K562 (cell line): ENCODE results near the gene ATCAY. TPM values are rescaled to one million over a fixed set of nuclear protein-coding genes. Genes with fewer than 3 reads are reported as not detected.

Experiments
- ATAC-seq: fragments of 200-7000 bp; cut with Tn5 transposase; 3 replicates; pipeline ENCODE4 v1.9.1; 2020; ENCODE audit warnings: moderate library complexity
- BruUV-seq: library from RNA; stranded (reverse); fragments of 400-500 nt; replicated peaks from 2 replicates; lab custom pipeline; 2021; lab: Mats Ljungman, UMichigan
- CTCF ChIA-PET: fragments of 300-600 bp; formaldehyde crosslinking; extraction: SDS; loops from one replicate; lab custom pipeline; 2021; ENCODE audit warnings: low intra/inter-chr PET ratio; lab: Yijun Ruan, JAX
- POLR2A ChIA-PET: fragments of 300-600, 350-650 bp; sonication (Branson Sonifier 250); formaldehyde crosslinking; extraction: SDS; loops from one replicate; lab custom pipeline; 2021; ENCODE audit warnings: antibody characterized with exemption, inconsistent platforms; lab: Yijun Ruan, JAX
- DNase-seq, 4 experiments: peaks; one replicate each; pipeline versions ENCODE4 v3.0.0 to v3.0.0-alpha.2; 2011 to 2018; ENCODE audit warnings: low spot score in 3 of 4, mixed read lengths in 3 of 4; ENCODE audit errors: extremely low read depth in 1 of 4
- FAIRE-seq: peaks from 2 replicates; lab custom pipeline; 2011; peaks lifted over from hg19 to GRCh38; lab: Jason Lieb, UNC
- H2AFZ ChIP-seq: 2 replicates; pipeline ENCODE4 v1.6.0; 2011; ENCODE audit warnings: low read depth, low read length, control low read depth, inconsistent platforms
- H3K27ac ChIP-seq: fragments of 200-600 bp; 3 replicates; pipeline ENCODE4 v1.8.0; 2011; ENCODE audit warnings: low read depth, mild to moderate bottlenecking, control low read depth, inconsistent platforms, low read length, moderate library complexity, mixed read lengths; ENCODE audit errors: extremely low read depth
- H3K27me3 ChIP-seq, 2 experiments: fragments of 300-600 bp in 1 of 2; 2 replicates in 1 of 2; 3 replicates in 1 of 2; pipeline versions ENCODE4 v1.6.0 to v1.8.0; 2011; ENCODE audit warnings: inconsistent platforms in 2 of 2, low read length in 2 of 2, mild to moderate bottlenecking in 1 of 2, mixed read lengths in 1 of 2, moderate library complexity in 1 of 2; ENCODE audit not compliant: control insufficient read depth in 2 of 2, insufficient read depth in 2 of 2
- H3K36me3 ChIP-seq: fragments of 300-600 bp; 3 replicates; pipeline ENCODE4 v1.8.0; 2011; ENCODE audit warnings: mild to moderate bottlenecking, low read length, inconsistent platforms; ENCODE audit not compliant: control insufficient read depth, insufficient read depth
- H3K4me1 ChIP-seq, 2 experiments: fragments of 200-600 bp in 1 of 2; replicated peaks in 1 of 2; 2 replicates in 1 of 2; 3 replicates in 1 of 2; pipeline versions ENCODE4 v1.5.1 to v1.8.0; 2011; ENCODE audit warnings: inconsistent platforms in 2 of 2, low read length in 2 of 2, mild to moderate bottlenecking in 1 of 2, mixed read lengths in 1 of 2, moderate library complexity in 1 of 2; ENCODE audit not compliant: control insufficient read depth in 2 of 2, insufficient read depth in 2 of 2
- H3K4me2 ChIP-seq: 2 replicates; pipeline ENCODE4 v1.6.1; 2011; ENCODE audit warnings: low read length, control low read depth, inconsistent platforms, mixed read lengths; ENCODE audit not compliant: insufficient read depth
- H3K4me3 ChIP-seq: fragments of 200-600 bp; sonication (generic), shearing (Covaris generic); 2 replicates; pipeline ENCODE4 v1.5.1; 2016; ENCODE audit warnings: control low read depth, inconsistent platforms
- H3K79me2 ChIP-seq: fragments of 200-600 bp; 3 replicates; pipeline ENCODE4 v1.8.0; 2011; ENCODE audit warnings: low read length, inconsistent platforms; ENCODE audit not compliant: control insufficient read depth, insufficient read depth
- H3K9ac ChIP-seq, 2 experiments: 2 replicates each; pipeline versions ENCODE4 v1.6.0 to v1.6.1; 2011; ENCODE audit warnings: low read depth in 2 of 2, low read length in 2 of 2, control low read depth in 1 of 2, inconsistent platforms in 1 of 2, mild to moderate bottlenecking in 1 of 2, mixed read lengths in 1 of 2; ENCODE audit not compliant: insufficient read depth in 1 of 2
- H3K9me1 ChIP-seq: one replicate; pipeline ENCODE4 v1.6.0; 2011; ENCODE audit warnings: inconsistent platforms, mild to moderate bottlenecking, low read length, moderate library complexity; ENCODE audit not compliant: control insufficient read depth, insufficient read depth
- H3K9me3 ChIP-seq: replicated peaks from 2 replicates; pipeline ENCODE4 v1.5.1; 2011; ENCODE audit warnings: low read depth, low read length, inconsistent platforms; ENCODE audit not compliant: control insufficient read depth, insufficient read depth
- H4K20me1 ChIP-seq: replicated peaks from 2 replicates; pipeline ENCODE4 v1.6.1; 2011; ENCODE audit warnings: low read length, inconsistent platforms, mixed read lengths; ENCODE audit not compliant: control insufficient read depth, insufficient read depth
- CBX8 ChIP-seq: fragments of 200-600 bp; sonication (generic); IDR thresholded peaks from 2 replicates; pipeline ENCODE4 v1.6.1; 2012; ENCODE audit warnings: borderline replicate concordance, mixed run types, low read depth, mild to moderate bottlenecking, moderate library complexity, mixed read lengths, low read length, control low read depth, inconsistent platforms; ENCODE audit not compliant: poor library complexity, severe bottlenecking; ENCODE audit errors: extremely low read depth
- CEBPB ChIP-seq: fragments of 450-650 bp; IDR thresholded peaks from 2 replicates; pipeline ENCODE4 v1.6.1; 2016; ENCODE audit warnings: missing genetic modification characterization, missing compliant biosample characterization
- EGR1 ChIP-seq: fragments of 450-650 bp; conservative IDR thresholded peaks from 2 replicates; pipeline ENCODE4 v1.6.1; 2017; ENCODE audit warnings: mild to moderate bottlenecking
- ELK1 ChIP-seq: sonication (generic); formaldehyde crosslinking; IDR thresholded peaks from 2 replicates; pipeline ENCODE4 v1.8.1; 2022; ENCODE audit warnings: missing genetic modification reagents
- KDM1A ChIP-seq, 2 experiments: fragments of 450-650 bp; IDR thresholded peaks; 2 replicates each; pipeline ENCODE4 v1.6.1; 2016; ENCODE audit warnings: mild to moderate bottlenecking in 2 of 2
- KLF13 ChIP-seq: fragments of 450-650 bp; IDR thresholded peaks from 2 replicates; pipeline ENCODE4 v1.6.1; 2016; ENCODE audit warnings: missing genetic modification characterization, low read depth, mild to moderate bottlenecking, missing compliant biosample characterization, moderate library complexity, borderline replicate concordance
- LCOR ChIP-seq: sonication (generic); formaldehyde crosslinking; IDR thresholded peaks from 2 replicates; pipeline ENCODE4 v1.8.0; 2022; ENCODE audit warnings: mild to moderate bottlenecking, missing genetic modification reagents
- SMAD3 ChIP-seq: fragments of 450-650 bp; formaldehyde crosslinking; conservative IDR thresholded peaks from 2 replicates; pipeline ENCODE4 v1.4.0; 2020; ENCODE audit warnings: mild to moderate bottlenecking
- ZNF449 ChIP-seq: fragments of 250-450 bp; sonication (Bioruptor Pico); IDR thresholded peaks from 2 replicates; pipeline ENCODE4 v1.8.0; 2022; ENCODE audit warnings: moderate library complexity, mild to moderate bottlenecking, inconsistent platforms
- ZNF561 ChIP-seq: fragments of 450-650 bp; formaldehyde crosslinking; conservative IDR thresholded peaks from 2 replicates; pipeline ENCODE4 v1.4.0; 2020; ENCODE audit warnings: mild to moderate bottlenecking, moderate library complexity
- ZNF699 ChIP-seq: fragments of 250-450 bp; sonication (Bioruptor Pico); IDR thresholded peaks from 2 replicates; pipeline ENCODE4 v1.8.0; 2021; ENCODE audit warnings: mild to moderate bottlenecking, moderate library complexity; ENCODE audit not compliant: insufficient replicate concordance
- WGBS: fragments of 100-300 bp; shearing (Covaris generic); methylation state at CpG from one replicate; pipeline ENCODE4 v1.1.6; 2016; ENCODE audit warnings: low coverage, mixed read lengths; ENCODE audit not compliant: insufficient coverage; ENCODE audit errors: missing lambda C conversion rate; 5-methylcytosine and 5-hydroxymethylcytosine counted together
- in situ Hi-C: fragments of 300-500 bp; cut with MboI; formaldehyde crosslinking; loops from 4 replicates; pipeline ENCODE4 v1.15.0; 2018; ENCODE audit warnings: inconsistent platforms, mixed read lengths
- intact Hi-C: fragments of 100-400 bp; cut with micrococcal nuclease; formaldehyde crosslinking; loops from 2 replicates; pipeline ENCODE4 v1.14.2; 2022
- polyA plus RNA-seq, 8 experiments: library from polyadenylated mRNA; depleted of rRNA in 4 of 8; stranded (reverse) in 5 of 8; unstranded in 3 of 8; fragments of >200 nt; fragmentation: Nextera tagmentation in 2 of 8; fragmentation: Illumina TruSeq in 1 of 8; extraction: Ambion mirVana in 2 of 8; extraction: Trizol in 1 of 8; gene quantifications; 2 replicates each; pipeline versions ENCODE4 v1.2.1 to v1.2.3, GENCODE V29; 2011 to 2014; ENCODE audit warnings: inconsistent platforms in 1 of 8, missing spikeins in 1 of 8
- total RNA-seq, 7 experiments: library from RNA; depleted of rRNA in 6 of 7; stranded (reverse); fragments of >200 nt in 6 of 7; fragmentation: Illumina TruSeq in 2 of 7; extraction: Trizol in 2 of 7; gene quantifications; 2 replicates each; pipeline versions ENCODE4 v1.2.1 to v1.2.3, GENCODE V29; 2011 to 2021; ENCODE audit warnings: low replicate concordance in 1 of 7

ATCAY gene
- total and polyA plus RNA-seq, 9 of the 15 experiments (the other 6 are each of a cell fraction or from before 2014, with no cell fraction given), result not detected

- Histone ChIP-seq H3K27me3 (peaks cover 24 to 49% of the 10 kb centered on the region in 2 experiments; a peak in 3 of 5 replicates), H3K9me3 (peaks cover 10% of the 10 kb centered on the region), H3K9ac (no peak overlapping the region), H3K4me3 (no peak overlapping the region), H3K4me1 (peaks cover 0 to 5% of the 10 kb centered on the region in 2 experiments; a peak in 2 of 5 replicates), H3K27ac (no peak overlapping the region), H2AFZ (no peak overlapping the region), H3K4me2 (no peak overlapping the region), H4K20me1 (no peaks in the 10 kb centered on the region), H3K36me3 (no peaks in the 10 kb centered on the region), H3K9me1 (no peaks in the 10 kb centered on the region), H3K79me2 (no peaks in the 10 kb centered on the region)
- ATAC-seq (no peak), FAIRE-seq (no peak), DNase-seq (no peak)
- 0% methylated on average over 1 of the region's 1 CpG for WGBS
- no peak for TF ChIP-seq ZNF561 (CRISPR knock-in tag)
- TF ChIP-seq KLF13 (tag), result no peak
- TF ChIP-seq EGR1, result peak; percentile 38; the same call in 1 of the 2 replicates
- TF ChIP-seq KDM1A (IDR thresholded peaks at IDR 0.05), result no peak
- ChIA-PET CTCF (no interaction called here), POLR2A (no interaction called here)
- intact Hi-C loops (no loop called here), in situ Hi-C loops (no loop called here)
- no TSS peak for BruUV-seq
These were observed 43.4 kb downstream of the ATCAY start for GRCh38 chr19:3923912-3924311.

GRCh38 chr19:3931041-3931440 is 50.6 kb downstream of the ATCAY start:
- H3K9ac ChIP-seq, result peak overlapping the region in 1 of 2 experiments; percentile 45; a peak in 2 of 4 replicates
- no peaks in the 10 kb centered on the region for H3K36me3 ChIP-seq
- CTCF ChIA-PET, result no interaction called here
- H3K79me2 ChIP-seq, result no peaks in the 10 kb centered on the region
- no peak for ATAC-seq
- H3K4me1 ChIP-seq, result peaks cover 0 to 21% of the 10 kb centered on the region in 2 experiments; a peak in 2 of 5 replicates
- no peak overlapping the region for H3K4me3 ChIP-seq
- no peak overlapping the region for H3K27ac ChIP-seq
- FAIRE-seq, result no peak
- no TSS peak for BruUV-seq
- H3K9me1 ChIP-seq, result no peaks in the 10 kb centered on the region
- H2AFZ ChIP-seq, result no peak overlapping the region
- peaks cover 18 to 41% of the 10 kb centered on the region in 2 experiments; a peak in 3 of 5 replicates for H3K27me3 ChIP-seq
- no peaks in the 10 kb centered on the region for H3K9me3 ChIP-seq
- no peak overlapping the region for H3K4me2 ChIP-seq
- POLR2A ChIA-PET, result no interaction called here
- intact Hi-C loops (no loop called here), in situ Hi-C loops (no loop called here)
- 12% methylated on average over 8 of the region's 8 CpGs for WGBS
- no peak for DNase-seq
- no peaks in the 10 kb centered on the region for H4K20me1 ChIP-seq
- TF ChIP-seq CBX8, result no peak
- TF ChIP-seq ZNF449 (CRISPR knock-in tag), result no peak
- no peak for TF ChIP-seq SMAD3
- TF ChIP-seq LCOR, result no peak
- TF ChIP-seq CEBPB, result no peak
- TF ChIP-seq ELK1 (CRISPR knock-in tag), result no peak
- no peak for TF ChIP-seq ZNF699 (CRISPR knock-in tag)
